Measurements from ENCODE around the gene CCDC134. TPM values are rescaled to one million over a fixed set of nuclear protein-coding genes. Genes with fewer than 3 reads are reported as not detected.
"Not testable (repeated sequence)": the region's sequence is repeated elsewhere in the genome, so short reads cannot be mapped to it uniquely, and the experiment has no call there.

Gene CCDC134
- total RNA-seq, 4 donors from 2014 or later: 12.2 to 15.4 (median 13.1) TPM

GRCh38 chr22:41862530-41863266, 62.2 kb downstream of the CCDC134 start:
- intact Hi-C loops (cut with DNase I; ENCODE audit: low total_unique reads): no loop called here
- WGBS, 2 donors: 75 to 78% methylated on average over 11 of the region's 11 CpGs
- H3K4me3 ChIP-seq (ENCODE audit: low read depth, poor library complexity, severe bottlenecking): no peak overlapping the region
- TF ChIP-seq POLR2A (IDR thresholded peaks at IDR 0.05): no peak
- no peak for TF ChIP-seq CTCF (IDR thresholded peaks at IDR 0.05)
- no peak for DNase-seq (ENCODE audit: low spot score in 2 of 2)

- intact Hi-C loops (cut with DNase I; ENCODE audit: low total_unique reads): no loop called here
- WGBS, 2 donors: 90 to 95% methylated on average over 2 of the region's 2 CpGs
- H3K4me3 ChIP-seq (ENCODE audit: low read depth, poor library complexity, severe bottlenecking): no peak overlapping the region
- TF ChIP-seq CTCF (IDR thresholded peaks at IDR 0.05): no peak
- TF ChIP-seq POLR2A (IDR thresholded peaks at IDR 0.05): no peak
- DNase-seq (ENCODE audit: low spot score in 2 of 2): no peak
Measured at GRCh38 chr22:41863472-41863871, 63.0 kb downstream of the CCDC134 start.

GRCh38 chr22:41868556-41868955, 68.1 kb downstream of the CCDC134 start:
- WGBS, 2 donors: 98% methylated on average over 10 of the region's 10 CpGs

GRCh38 chr22:41870081-41870480, 69.6 kb downstream of the CCDC134 start:
- WGBS, 2 donors: 94 to 100% methylated on average over 1 of the region's 1 CpG
- intact Hi-C loops (cut with DNase I; ENCODE audit: low total_unique reads); H3K4me3 ChIP-seq (ENCODE audit: low read depth, poor library complexity, severe bottlenecking): not testable (repeated sequence)

More at GRCh38 chr22:41868556-41868955, 68.1 kb downstream of the CCDC134 start:
- TF ChIP-seq POLR2A (IDR thresholded peaks at IDR 0.05): no peak
- no peak for TF ChIP-seq CTCF (IDR thresholded peaks at IDR 0.05)
- no peak for DNase-seq (ENCODE audit: low spot score in 2 of 2)
- H3K4me3 ChIP-seq (ENCODE audit: low read depth, poor library complexity, severe bottlenecking): no peak overlapping the region
- intact Hi-C loops (cut with DNase I; ENCODE audit: low total_unique reads): no loop called here

GRCh38 chr22:41870786-41871185, 70.3 kb downstream of the CCDC134 start:
- 80 to 91% methylated on average over 4 of the region's 4 CpGs for WGBS, 2 donors
- intact Hi-C loops (cut with DNase I; ENCODE audit: low total_unique reads): no loop called here
- H3K4me3 ChIP-seq (ENCODE audit: low read depth, poor library complexity, severe bottlenecking): no peak overlapping the region
- DNase-seq (ENCODE audit: low spot score in 2 of 2): no peak
- TF ChIP-seq CTCF (IDR thresholded peaks at IDR 0.05) (no peak), POLR2A (IDR thresholded peaks at IDR 0.05) (no peak)

More at GRCh38 chr22:41870081-41870480, 69.6 kb downstream of the CCDC134 start:
- not testable (repeated sequence) for DNase-seq (ENCODE audit: low spot score in 2 of 2)

GRCh38 chr22:41873391-41873790, 72.9 kb downstream of the CCDC134 start:
- no peak for DNase-seq (ENCODE audit: low spot score in 2 of 2)
- TF ChIP-seq POLR2A (IDR thresholded peaks at IDR 0.05) (no peak), CTCF (IDR thresholded peaks at IDR 0.05) (no peak)
- intact Hi-C loops (cut with DNase I; ENCODE audit: low total_unique reads): no loop called here
- no peak overlapping the region for H3K4me3 ChIP-seq (ENCODE audit: low read depth, poor library complexity, severe bottlenecking)
- WGBS, 2 donors: 52 to 65% methylated on average over 5 of the region's 5 CpGs

Measured in lower leg skin (tissue), 4 donors.